Measurements from ENCODE around the gene ANKS6. TPM values are rescaled to one million over a fixed set of nuclear protein-coding genes. Genes with fewer than 3 reads are reported as not detected.

Gene ANKS6
- total and polyA plus RNA-seq, 9 of the 15 experiments (the other 6 are each of a cell fraction or from before 2014, with no cell fraction given) = 9.9 to 74.5 (median 36.9) TPM

GRCh38 chr9:98751210-98751609 is 45.1 kb downstream of the ANKS6 start:
- Histone ChIP-seq H4K20me1 (replicated peaks; ENCODE audit: control insufficient read depth, insufficient read depth, low read length) (0 out of 2 replicates have a peak, but pooled peaks cover 2% of the 10 kb centered on the region), H3K79me2 (ENCODE audit: control insufficient read depth, insufficient read depth, low read length) (no peaks in the 10 kb centered on the region), H3K27me3 (ENCODE audit: control insufficient read depth in 2 of 2, insufficient read depth in 2 of 2, low read length in 2 of 2) (no peaks in the 10 kb centered on the region), H3K27ac (ENCODE audit: extremely low read depth, low read depth, low read length) (no peak overlapping the region), H3K9ac (ENCODE audit: insufficient read depth in 1 of 2, low read depth in 2 of 2, low read length in 2 of 2) (no peak overlapping the region), H3K4me1 (replicated peaks in 1 of 2; ENCODE audit: control insufficient read depth in 2 of 2, insufficient read depth in 2 of 2, low read length in 2 of 2) (no peaks in the 10 kb centered on the region; a peak in 3 of 5 replicates), H3K36me3 (ENCODE audit: control insufficient read depth, insufficient read depth, low read length) (peaks cover 92% of the 10 kb centered on the region; the same call in 2 of the 3 replicates), H3K9me3 (replicated peaks; ENCODE audit: control insufficient read depth, insufficient read depth, low read depth, low read length) (no peaks in the 10 kb centered on the region), H3K4me2 (ENCODE audit: insufficient read depth, low read length) (no peak overlapping the region), H3K9me1 (ENCODE audit: control insufficient read depth, insufficient read depth, low read length) (peaks cover 5% of the 10 kb centered on the region), H2AFZ (ENCODE audit: low read depth, low read length) (no peak overlapping the region), H3K4me3 (no peak overlapping the region)
- no peak for FAIRE-seq
- 73% methylated on average over 2 of the region's 2 CpGs for WGBS (ENCODE audit: insufficient coverage, low coverage, missing lambda C conversion rate)
- DNase-seq (ENCODE audit: extremely low read depth in 1 of 4, low spot score in 3 of 4) = no peak
- in situ Hi-C loops (cut with MboI) = no loop called here
- ChIA-PET POLR2A (no interaction called here), CTCF (ENCODE audit: low intra/inter-chr PET ratio) (no interaction called here)
- TF ChIP-seq ZNF324 (CRISPR knock-in tag; IDR thresholded peaks at IDR 0.05) (no peak), DEAF1 (CRISPR knock-in tag; IDR thresholded peaks at IDR 0.05) (no peak), MYBL2 (IDR thresholded peaks at IDR 0.05; ENCODE audit: low read depth) (no peak), MYBL2 (CRISPR knock-in tag; IDR thresholded peaks at IDR 0.05; ENCODE audit: borderline replicate concordance) (no peak), HSF4 (CRISPR knock-in tag; IDR thresholded peaks at IDR 0.05; ENCODE audit: borderline replicate concordance) (no peak), OTX1 (CRISPR knock-in tag; IDR thresholded peaks at IDR 0.05) (no peak), CHD7 (IDR thresholded peaks at IDR 0.05; ENCODE audit: low read depth, low read length) (no peak), ASH1L (IDR thresholded peaks at IDR 0.05; ENCODE audit: borderline replicate concordance, low read depth, partially characterized antibody) (no peak)
- intact Hi-C loops (cut with micrococcal nuclease) = no loop called here
- no peak for ATAC-seq
- BruUV-seq (replicated peaks) = no TSS peak

All from K562 (cell line).